Subcutaneous adipose tissue (tissue), 4 donors: ENCODE measurements around the gene SUGCT. TPM values are rescaled to one million over a fixed set of nuclear protein-coding genes. Genes with fewer than 3 reads are reported as not detected.

Experiments used
- CTCF ChIP-seq: fragments of 450-650 bp; IDR thresholded peaks from one replicate; pipeline ENCODE4 v1.5.1; 2016; ENCODE audit warnings: low read depth, mild to moderate bottlenecking, control low read depth, antibody characterized with exemption, moderate library complexity
- total RNA-seq, 4 donors: library from RNA; depleted of rRNA; stranded (reverse); fragments of >200 nt; gene quantifications; one replicate each; pipeline ENCODE4 v1.1.0, GENCODE V29; 2016

SUGCT gene
- total RNA-seq, 4 donors from 2014 or later = 1.1 to 3.1 (median 1.8) TPM

DNA sequence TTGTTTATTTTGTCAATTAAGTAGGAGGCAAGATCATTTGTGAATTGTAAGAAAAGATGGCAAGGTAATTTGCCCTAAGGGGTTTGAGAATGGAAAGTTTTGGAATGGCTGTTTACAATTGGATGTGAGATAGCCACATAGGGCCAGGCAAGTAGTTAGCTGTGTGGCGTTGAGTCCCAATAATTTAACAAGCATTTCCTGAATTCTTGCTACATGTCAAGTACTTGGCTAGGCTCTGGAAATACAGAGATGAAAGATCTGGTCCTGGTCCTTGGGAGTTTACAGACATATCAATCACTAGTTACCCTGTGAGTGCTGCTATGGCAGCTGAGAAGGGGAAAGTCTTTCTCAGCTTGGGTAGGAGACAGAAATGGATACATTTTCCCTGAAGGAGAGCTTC lies 401.6 kb downstream of the SUGCT start:
- TF ChIP-seq CTCF = no peak

DNA sequence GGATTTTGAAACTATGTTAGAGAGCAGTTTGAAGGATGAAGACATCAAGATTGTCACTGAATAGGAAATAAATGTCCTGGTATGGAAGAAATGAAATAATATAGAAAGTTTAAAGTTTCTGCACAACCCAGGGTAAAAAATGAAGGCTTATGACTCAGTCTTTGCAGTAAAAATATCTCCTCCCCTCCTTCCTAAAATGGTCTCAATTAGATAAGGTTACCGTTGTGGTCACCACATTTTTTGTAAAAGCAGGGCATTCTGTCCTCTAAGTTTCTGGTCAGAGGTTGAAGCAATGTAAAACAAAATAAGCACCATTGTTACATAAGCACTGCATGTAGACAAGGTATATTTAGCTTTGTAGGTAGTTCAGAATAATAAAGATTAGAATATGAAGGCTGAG lies 403.5 kb downstream of the SUGCT start:
- no peak for TF ChIP-seq CTCF

DNA sequence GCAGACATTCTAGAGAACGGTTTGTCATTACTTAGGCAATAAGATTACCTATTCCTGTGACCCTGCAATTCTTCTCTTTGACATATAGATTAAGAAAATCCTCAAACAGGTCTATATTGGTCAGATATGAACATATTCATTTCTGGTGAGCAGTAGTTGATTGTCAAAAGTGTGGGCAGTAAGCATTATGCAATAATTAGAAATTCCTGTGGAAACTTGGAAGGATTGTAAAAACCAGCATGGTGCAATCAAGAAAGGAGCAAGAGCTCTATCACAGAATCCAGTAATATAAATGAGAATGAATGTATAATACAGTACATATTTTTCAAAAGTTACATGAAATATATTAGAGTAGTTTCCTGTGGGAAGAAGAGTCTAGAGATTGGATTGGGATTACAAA lies 406.5 kb downstream of the SUGCT start:
- no peak for TF ChIP-seq CTCF

GRCh38 chr7:40542982-40543741 lies 408.4 kb downstream of the SUGCT start:
- TF ChIP-seq CTCF = no peak

- TF ChIP-seq CTCF = no peak
These were observed 409.5 kb downstream of the SUGCT start for GRCh38 chr7:40544221-40544723.

DNA sequence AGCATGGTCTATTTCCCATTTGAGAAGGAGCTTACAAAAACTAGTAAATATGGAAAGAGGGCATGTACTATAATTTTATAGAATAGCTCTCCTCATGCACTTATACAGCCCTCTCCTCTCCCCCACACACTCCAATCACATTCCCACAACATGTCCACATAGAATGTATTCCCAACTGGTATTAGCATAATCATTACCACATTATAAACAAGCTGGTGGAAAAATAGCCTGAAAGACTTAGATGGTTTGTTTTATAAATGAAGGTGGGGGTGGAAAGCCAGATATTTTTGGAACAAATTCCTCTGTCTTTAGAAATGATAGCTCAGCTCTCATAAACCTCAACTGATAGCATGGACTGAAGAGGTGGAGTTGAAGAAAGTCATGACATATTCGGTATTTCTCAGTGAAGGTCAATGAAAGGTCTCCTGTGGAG lies 410.1 kb downstream of the SUGCT start:
- TF ChIP-seq CTCF = no peak

GRCh38 chr7:40545739-40546138 lies 410.9 kb downstream of the SUGCT start:
- TF ChIP-seq CTCF = no peak
